Activated CD4-positive, alpha-beta T cell treated with anti-CD3 and anti-CD28 coated beads, Interleukin-2, amount 50 U/mL, for 48 hours (primary cell): Measurements from ENCODE around the gene CCDC87.
A peak's percentile ranks its signal among the peaks of the same experiment; 100 is the strongest.

Experiments
- DNase-seq, 2 experiments: peaks; one replicate each; pipeline ENCODE4 v3.0.0-alpha.2; 2020

CCDC87 gene

GRCh38 chr11:66570850-66571180 is 22.0 kb downstream of the CCDC87 start:
- no peak for DNase-seq

GRCh38 chr11:66570079-66570849 is 22.6 kb downstream of the CCDC87 start:
- DNase-seq = no peak

- DNase-seq = no peak
These were observed 23.8 kb downstream of the CCDC87 start for GRCh38 chr11:66569076-66569475.

- DNase-seq = peak; percentile 75 to 79
These were observed 24.5 kb downstream of the CCDC87 start, which contains the start of gene CTSF for GRCh38 chr11:66568124-66568916. TSS of gene CTSF (minus strand) at chr11:66568606. CDS start at chr11:66568486, 120 bp downstream.

- no peak for DNase-seq
These were observed 25.1 kb downstream of the CCDC87 start for GRCh38 chr11:66567787-66568123.

GRCh38 chr11:66566221-66566620 is 26.6 kb downstream of the CCDC87 start:
- no peak for DNase-seq

- no peak for DNase-seq
These were observed 27.9 kb downstream of the CCDC87 start for GRCh38 chr11:66564984-66565383.

- DNase-seq = no peak
These were observed 28.3 kb downstream of the CCDC87 start for GRCh38 chr11:66564538-66564937.

GRCh38 chr11:66563832-66564231 is 29.0 kb downstream of the CCDC87 start:
- no peak for DNase-seq

- DNase-seq = no peak
These were observed 29.8 kb downstream of the CCDC87 start for GRCh38 chr11:66562907-66563583.

GRCh38 chr11:66562275-66562674 is 30.6 kb downstream of the CCDC87 start:
- DNase-seq = no peak

- DNase-seq = no peak
These were observed 31.0 kb downstream of the CCDC87 start for GRCh38 chr11:66561975-66562248.

GRCh38 chr11:66561178-66561974 is 31.5 kb downstream of the CCDC87 start:
- DNase-seq = no peak

- DNase-seq = no peak
These were observed 32.8 kb downstream of the CCDC87 start for GRCh38 chr11:66559866-66560676.

GRCh38 chr11:66559142-66559865 is 33.6 kb downstream of the CCDC87 start:
- peak; percentile 23 to 24 for DNase-seq

- no peak for DNase-seq
These were observed 35.0 kb downstream of the CCDC87 start for GRCh38 chr11:66557733-66558326.

- DNase-seq = no peak
These were observed 36.8 kb downstream of the CCDC87 start for GRCh38 chr11:66556086-66556485.

- DNase-seq = no peak
These were observed 37.4 kb downstream of the CCDC87 start for GRCh38 chr11:66555416-66555815.

- DNase-seq = no peak
These were observed 38.3 kb downstream of the CCDC87 start for GRCh38 chr11:66554602-66555001.

- DNase-seq = no peak
These were observed 42.0 kb downstream of the CCDC87 start for GRCh38 chr11:66550887-66551286.

- no peak for DNase-seq
These were observed 43.2 kb downstream of the CCDC87 start for GRCh38 chr11:66549696-66550095.
